ENCODE data around the gene CACNG1.
"Not testable (repeated sequence)": the region's sequence is repeated elsewhere in the genome, so short reads cannot be mapped to it uniquely, and the experiment has no call there.

The CACNG1 gene

GRCh38 chr17:67027031-67027628 is 17.2 kb upstream of the CACNG1 start:
- Histone ChIP-seq H3K4me1 (ENCODE audit: control insufficient read depth, insufficient read depth, low read length) (no peaks in the 10 kb centered on the region), H3K36me3 (ENCODE audit: insufficient read depth, low read length) (no peaks in the 10 kb centered on the region), H3K9ac (ENCODE audit: low read depth, low read length) (no peak overlapping the region), H3K9me3 (replicated peaks; ENCODE audit: low read length) (no peaks in the 10 kb centered on the region), H3K27me3 (ENCODE audit: control insufficient read depth, insufficient read depth, low read length) (peaks cover 25% of the 10 kb centered on the region), H3K4me3 (ENCODE audit: low read length) (no peak overlapping the region), H3K4me2 (ENCODE audit: low read length) (no peak overlapping the region)

DNA sequence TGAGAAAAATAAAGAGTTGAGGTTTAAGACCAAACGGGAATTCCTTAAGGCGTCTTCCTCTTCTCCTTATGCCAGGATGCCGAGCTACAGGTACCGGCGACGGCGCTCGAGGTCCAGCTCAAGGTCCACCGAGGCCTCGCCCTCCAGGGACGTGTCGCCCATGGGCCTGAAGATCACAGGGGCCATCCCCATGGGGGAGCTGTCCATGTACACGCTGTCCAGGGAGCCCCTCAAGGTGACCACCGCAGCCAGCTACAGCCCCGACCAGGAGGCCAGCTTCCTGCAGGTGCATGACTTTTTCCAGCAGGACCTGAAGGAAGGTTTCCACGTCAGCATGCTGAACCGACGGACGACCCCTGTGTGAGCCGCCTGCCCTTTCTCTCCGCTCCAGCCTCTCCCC is 13.7 kb upstream of the CACNG1 start:
- H3K27me3 ChIP-seq (ENCODE audit: control insufficient read depth, insufficient read depth, low read length): peaks cover 28% of the 10 kb centered on the region
- H3K4me3 ChIP-seq (ENCODE audit: low read length): no peak overlapping the region
- H3K9me3 ChIP-seq (replicated peaks; ENCODE audit: low read length): no peaks in the 10 kb centered on the region
- no peaks in the 10 kb centered on the region for H3K36me3 ChIP-seq (ENCODE audit: insufficient read depth, low read length)
- H3K4me1 ChIP-seq (ENCODE audit: control insufficient read depth, insufficient read depth, low read length): no peaks in the 10 kb centered on the region
- H3K4me2 ChIP-seq (ENCODE audit: low read length): no peak overlapping the region
- no peak overlapping the region for H3K9ac ChIP-seq (ENCODE audit: low read depth, low read length)

GRCh38 chr17:67032382-67032781 is 12.0 kb upstream of the CACNG1 start:
- no peaks in the 10 kb centered on the region for H3K36me3 ChIP-seq (ENCODE audit: insufficient read depth, low read length)
- H3K4me1 ChIP-seq (ENCODE audit: control insufficient read depth, insufficient read depth, low read length): no peaks in the 10 kb centered on the region
- H3K9ac ChIP-seq (ENCODE audit: low read depth, low read length): no peak overlapping the region
- H3K4me3 ChIP-seq (ENCODE audit: low read length): no peak overlapping the region
- H3K4me2 ChIP-seq (ENCODE audit: low read length): no peak overlapping the region
- H3K9me3 ChIP-seq (replicated peaks; ENCODE audit: low read length): no peaks in the 10 kb centered on the region
- peaks cover 35% of the 10 kb centered on the region for H3K27me3 ChIP-seq (ENCODE audit: control insufficient read depth, insufficient read depth, low read length)

GRCh38 chr17:67032985-67033384 is 11.4 kb upstream of the CACNG1 start:
- no peaks in the 10 kb centered on the region for H3K4me1 ChIP-seq (ENCODE audit: control insufficient read depth, insufficient read depth, low read length)
- no peaks in the 10 kb centered on the region for H3K36me3 ChIP-seq (ENCODE audit: insufficient read depth, low read length)
- H3K4me2 ChIP-seq (ENCODE audit: low read length): no peak overlapping the region
- H3K9me3 ChIP-seq (replicated peaks; ENCODE audit: low read length): no peaks in the 10 kb centered on the region
- no peak overlapping the region for H3K4me3 ChIP-seq (ENCODE audit: low read length)
- no peak overlapping the region for H3K9ac ChIP-seq (ENCODE audit: low read depth, low read length)
- peaks cover 35% of the 10 kb centered on the region for H3K27me3 ChIP-seq (ENCODE audit: control insufficient read depth, insufficient read depth, low read length)

GRCh38 chr17:67033613-67034012 is 10.7 kb upstream of the CACNG1 start:
- H3K4me3 ChIP-seq (ENCODE audit: low read length): no peak overlapping the region
- H3K27me3 ChIP-seq (ENCODE audit: control insufficient read depth, insufficient read depth, low read length): peaks cover 40% of the 10 kb centered on the region
- H3K9ac ChIP-seq (ENCODE audit: low read depth, low read length): no peak overlapping the region
- H3K9me3 ChIP-seq (replicated peaks; ENCODE audit: low read length): no peaks in the 10 kb centered on the region
- no peaks in the 10 kb centered on the region for H3K36me3 ChIP-seq (ENCODE audit: insufficient read depth, low read length)
- no peaks in the 10 kb centered on the region for H3K4me1 ChIP-seq (ENCODE audit: control insufficient read depth, insufficient read depth, low read length)
- H3K4me2 ChIP-seq (ENCODE audit: low read length): no peak overlapping the region

GRCh38 chr17:67035131-67036083 is 8.9 kb upstream of the CACNG1 start:
- Histone ChIP-seq H3K9ac (ENCODE audit: low read depth, low read length) (no peak overlapping the region), H3K4me2 (ENCODE audit: low read length) (no peak overlapping the region), H3K4me3 (ENCODE audit: low read length) (no peak overlapping the region), H3K36me3 (ENCODE audit: insufficient read depth, low read length) (no peaks in the 10 kb centered on the region), H3K4me1 (ENCODE audit: control insufficient read depth, insufficient read depth, low read length) (no peaks in the 10 kb centered on the region), H3K9me3 (replicated peaks; ENCODE audit: low read length) (no peaks in the 10 kb centered on the region), H3K27me3 (ENCODE audit: control insufficient read depth, insufficient read depth, low read length) (peaks cover 46% of the 10 kb centered on the region)

GRCh38 chr17:67038861-67039365 is 5.4 kb upstream of the CACNG1 start:
- Histone ChIP-seq H3K36me3 (ENCODE audit: insufficient read depth, low read length) (no peaks in the 10 kb centered on the region), H3K27me3 (ENCODE audit: control insufficient read depth, insufficient read depth, low read length) (peaks cover 64% of the 10 kb centered on the region), H3K9ac (ENCODE audit: low read depth, low read length) (no peak overlapping the region), H3K4me3 (ENCODE audit: low read length) (no peak overlapping the region), H3K4me2 (ENCODE audit: low read length) (no peak overlapping the region), H3K9me3 (replicated peaks; ENCODE audit: low read length) (no peaks in the 10 kb centered on the region), H3K4me1 (ENCODE audit: control insufficient read depth, insufficient read depth, low read length) (no peaks in the 10 kb centered on the region)

DNA sequence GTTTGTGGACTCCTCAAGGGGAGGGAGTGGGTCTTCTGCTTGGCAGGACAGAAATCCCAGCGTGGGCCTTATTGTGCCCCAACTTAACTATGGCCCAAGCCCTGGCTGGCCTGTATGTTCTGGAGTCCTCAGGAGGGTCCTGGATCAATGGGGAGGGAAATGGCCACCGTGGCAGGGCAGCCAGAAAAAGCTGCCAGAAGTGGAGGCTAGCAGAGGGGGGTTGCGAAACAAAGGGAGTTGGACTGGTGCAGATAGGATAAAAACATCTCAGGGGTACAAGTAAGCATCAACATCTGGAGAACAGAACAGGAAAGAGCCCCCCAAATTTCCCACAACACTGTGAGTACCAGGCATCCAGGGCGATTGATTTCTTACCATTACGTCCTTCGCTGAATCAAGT is 3.7 kb upstream of the CACNG1 start:
- Histone ChIP-seq H3K36me3 (ENCODE audit: insufficient read depth, low read length) (no peaks in the 10 kb centered on the region), H3K4me3 (ENCODE audit: low read length) (no peak overlapping the region), H3K27me3 (ENCODE audit: control insufficient read depth, insufficient read depth, low read length) (peaks cover 67% of the 10 kb centered on the region), H3K4me1 (ENCODE audit: control insufficient read depth, insufficient read depth, low read length) (no peaks in the 10 kb centered on the region), H3K9ac (ENCODE audit: low read depth, low read length) (no peak overlapping the region), H3K9me3 (replicated peaks; ENCODE audit: low read length) (no peaks in the 10 kb centered on the region), H3K4me2 (ENCODE audit: low read length) (no peak overlapping the region)

GRCh38 chr17:67041119-67041518 is 3.2 kb upstream of the CACNG1 start:
- H3K4me1 ChIP-seq (ENCODE audit: control insufficient read depth, insufficient read depth, low read length); H3K9me3 ChIP-seq (replicated peaks; ENCODE audit: low read length); H3K4me2 ChIP-seq (ENCODE audit: low read length); H3K9ac ChIP-seq (ENCODE audit: low read depth, low read length); H3K36me3 ChIP-seq (ENCODE audit: insufficient read depth, low read length); H3K4me3 ChIP-seq (ENCODE audit: low read length): not testable (repeated sequence)
- H3K27me3 ChIP-seq (ENCODE audit: control insufficient read depth, insufficient read depth, low read length): peaks cover 70% of the 10 kb centered on the region

- H3K4me1 ChIP-seq (ENCODE audit: control insufficient read depth, insufficient read depth, low read length): no peaks in the 10 kb centered on the region
- H3K27me3 ChIP-seq (ENCODE audit: control insufficient read depth, insufficient read depth, low read length): peaks cover 70% of the 10 kb centered on the region
- H3K36me3 ChIP-seq (ENCODE audit: insufficient read depth, low read length): no peaks in the 10 kb centered on the region
- no peak overlapping the region for H3K9ac ChIP-seq (ENCODE audit: low read depth, low read length)
- H3K4me2 ChIP-seq (ENCODE audit: low read length): no peak overlapping the region
- H3K4me3 ChIP-seq (ENCODE audit: low read length): no peak overlapping the region
- no peaks in the 10 kb centered on the region for H3K9me3 ChIP-seq (replicated peaks; ENCODE audit: low read length)
These were observed 2.8 kb upstream of the CACNG1 start for GRCh38 chr17:67041531-67041930.

- Histone ChIP-seq H3K4me1 (ENCODE audit: control insufficient read depth, insufficient read depth, low read length) (no peaks in the 10 kb centered on the region), H3K9me3 (replicated peaks; ENCODE audit: low read length) (no peaks in the 10 kb centered on the region), H3K27me3 (ENCODE audit: control insufficient read depth, insufficient read depth, low read length) (peaks cover 67% of the 10 kb centered on the region), H3K4me2 (ENCODE audit: low read length) (no peak overlapping the region), H3K36me3 (ENCODE audit: insufficient read depth, low read length) (no peaks in the 10 kb centered on the region), H3K9ac (ENCODE audit: low read depth, low read length) (no peak overlapping the region), H3K4me3 (ENCODE audit: low read length) (no peak overlapping the region)
These were observed 2.1 kb upstream of the CACNG1 start for GRCh38 chr17:67041941-67042899.
